22Rv1 (cell line): Measurements from ENCODE around the gene SEMA5A.

ENCODE experiments used
- H3K27ac ChIP-seq: fragments of 450-650 bp; 2 replicates; pipeline ENCODE4 v1.5.1; 2017
- CTCF ChIP-seq: fragments of 450-650 bp; IDR thresholded peaks from 2 replicates; pipeline ENCODE4 v1.5.1; 2017; ENCODE audit warnings: mild to moderate bottlenecking
- ZFX ChIP-seq: fragments of 450-650 bp; IDR thresholded peaks from 2 replicates; pipeline ENCODE4 v1.6.1; 2017; ENCODE audit warnings: antibody characterized with exemption, borderline replicate concordance

The SEMA5A gene

DNA sequence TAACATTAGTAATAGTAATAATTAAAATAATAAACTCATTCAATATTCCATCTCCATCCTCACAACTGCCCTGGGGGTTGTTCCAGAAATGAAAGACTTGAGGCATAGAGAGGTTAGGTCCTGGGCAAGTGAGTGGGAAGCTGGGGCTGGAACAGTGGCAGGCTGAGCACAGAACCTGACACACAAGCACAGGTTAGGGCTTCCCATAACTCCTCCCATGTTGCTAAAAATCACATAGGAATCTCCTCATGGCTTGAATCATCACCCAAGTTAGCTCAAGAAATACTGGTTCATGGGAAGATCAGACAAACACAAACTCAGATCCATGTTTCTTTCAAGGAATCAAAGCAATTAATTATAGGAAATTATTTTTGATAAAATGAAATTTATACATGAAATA lies 487.7 kb downstream of the SEMA5A start:
- TF ChIP-seq ZFX = no peak
- TF ChIP-seq CTCF = no peak
- no peak overlapping the region for H3K27ac ChIP-seq

DNA sequence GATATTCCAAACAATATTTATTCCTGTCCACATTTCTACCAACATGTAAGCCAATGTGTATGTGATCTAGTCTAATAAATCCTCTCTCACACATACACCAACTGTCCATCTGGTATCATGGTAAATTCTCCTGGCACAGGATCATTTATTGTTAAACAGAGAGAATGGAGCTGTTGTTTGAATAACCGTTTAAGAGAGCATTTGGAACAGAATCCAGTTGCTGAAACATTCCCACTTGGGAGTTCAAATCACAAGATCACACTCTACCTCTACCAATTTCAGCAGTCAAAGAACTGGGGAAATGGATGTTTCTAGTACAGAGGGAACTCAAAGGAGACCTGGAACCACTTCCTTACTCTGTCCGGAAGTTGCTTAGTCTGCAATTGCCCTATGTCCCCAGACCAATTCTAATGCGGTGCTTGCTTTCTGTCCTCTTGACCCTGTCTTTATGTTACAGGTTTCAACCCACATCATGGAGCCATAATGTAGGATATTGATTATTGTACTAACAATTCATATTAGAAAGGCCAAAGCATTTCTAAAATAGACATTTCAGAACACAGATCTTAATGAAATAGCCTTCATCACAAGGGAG lies 488.4 kb downstream of the SEMA5A start:
- TF ChIP-seq ZFX (no peak), CTCF (no peak)
- no peak overlapping the region for H3K27ac ChIP-seq

DNA sequence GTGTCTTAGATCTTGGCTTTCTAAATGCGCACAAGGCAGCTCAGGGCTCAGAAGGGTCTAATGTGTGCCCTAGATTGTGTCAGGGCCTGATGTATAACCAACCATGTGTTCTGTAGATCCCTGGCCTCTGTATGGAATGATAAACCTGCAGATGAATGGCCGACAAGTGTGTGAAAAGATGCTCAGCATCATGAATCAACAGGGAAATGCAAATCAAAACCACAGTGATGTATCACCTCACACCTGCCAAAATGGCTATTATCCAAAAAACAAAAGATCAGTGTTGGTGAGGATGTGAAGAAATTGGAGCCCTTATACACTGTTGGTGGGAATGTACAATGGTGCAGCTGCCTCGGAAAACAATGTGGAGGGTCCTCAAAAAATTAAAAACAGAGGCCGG lies 489.8 kb downstream of the SEMA5A start:
- TF ChIP-seq ZFX = no peak
- TF ChIP-seq CTCF = no peak
- H3K27ac ChIP-seq = no peak overlapping the region

DNA sequence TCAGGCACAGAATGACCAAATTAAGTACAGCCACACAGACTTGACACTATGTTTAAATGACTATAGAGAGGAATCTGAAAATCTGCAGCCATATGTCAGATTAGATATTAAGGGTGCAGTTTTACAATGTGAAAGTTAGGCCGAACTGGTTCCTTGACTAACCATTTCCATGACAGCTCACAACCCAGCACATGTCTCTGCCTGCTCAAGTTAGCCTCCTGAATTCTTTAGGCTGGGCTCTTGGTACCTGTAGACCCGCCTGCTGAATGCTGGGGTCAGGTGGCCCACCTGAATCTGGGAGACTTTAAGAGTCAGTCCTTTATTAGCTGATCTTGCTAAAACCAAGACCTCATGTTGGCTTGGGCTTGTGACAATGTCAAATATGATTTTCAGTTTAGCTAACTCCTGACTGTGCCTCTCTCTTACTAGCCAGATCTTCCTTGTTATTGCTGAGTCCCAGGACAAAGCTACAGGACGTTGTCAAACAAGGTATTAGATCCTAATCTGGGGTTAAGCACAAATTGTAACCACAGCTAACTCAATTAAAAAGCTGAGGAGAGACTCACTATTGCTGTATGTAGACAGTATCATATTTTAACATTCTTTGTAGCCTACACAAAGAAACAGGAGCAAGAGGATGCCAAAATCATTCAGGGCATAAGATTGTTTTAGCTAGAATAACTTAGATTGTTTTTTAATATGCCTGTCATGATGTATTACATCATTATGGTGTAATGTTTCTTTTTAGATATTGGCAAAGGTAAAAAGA lies 490.9 kb downstream of the SEMA5A start:
- no peak for TF ChIP-seq ZFX
- H3K27ac ChIP-seq = no peak overlapping the region

- H3K27ac ChIP-seq = no peak overlapping the region
- TF ChIP-seq ZFX = no peak
- TF ChIP-seq CTCF = no peak
Observed at GRCh38 chr5:9054322-9054721, 491.6 kb downstream of the SEMA5A start.

DNA sequence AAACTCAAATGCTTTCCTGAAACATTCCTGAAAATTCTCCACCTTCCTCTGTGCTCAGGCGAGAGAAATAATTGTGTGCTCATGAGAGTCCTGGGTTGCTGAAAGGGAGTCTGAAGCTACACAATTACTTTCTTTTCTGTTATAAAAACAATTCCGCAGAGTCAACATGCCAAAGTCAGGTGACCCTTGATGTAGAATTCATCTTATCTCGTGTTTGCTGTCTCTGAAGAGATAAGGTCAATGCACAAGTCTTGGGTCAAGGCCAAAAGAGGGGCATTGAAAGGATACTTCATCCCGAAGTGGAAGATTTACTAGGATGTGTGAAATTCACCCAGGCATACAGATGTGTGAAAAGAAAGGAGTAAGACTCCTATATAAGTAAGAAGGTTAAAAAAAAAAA lies 493.5 kb downstream of the SEMA5A start:
- TF ChIP-seq ZFX (no peak), CTCF (no peak)
- no peak overlapping the region for H3K27ac ChIP-seq

DNA sequence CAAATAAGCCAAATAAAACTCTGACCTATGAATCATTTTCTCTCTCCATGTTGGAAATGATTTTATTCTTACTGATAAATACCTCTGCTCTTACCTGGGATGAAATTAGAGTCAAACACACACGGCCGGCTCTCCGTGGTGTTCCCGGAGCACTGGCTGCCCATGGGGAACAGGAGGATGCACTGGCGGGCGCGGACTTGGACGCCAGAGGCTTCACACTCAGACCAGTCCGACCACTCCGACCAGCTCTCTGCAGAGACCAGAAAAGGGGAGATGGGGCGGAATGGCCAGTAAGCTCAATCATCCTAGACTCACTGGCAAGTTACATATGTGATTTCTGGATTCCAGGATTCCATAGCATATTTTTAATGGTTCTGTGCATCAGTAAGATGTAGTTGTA lies 494.1 kb downstream of the SEMA5A start:
- H3K27ac ChIP-seq = no peak overlapping the region
- TF ChIP-seq ZFX (no peak), CTCF (no peak)
